Measurements from ENCODE around the gene DYNC1LI2.
A peak's percentile ranks its signal among the peaks of the same experiment; 100 is the strongest.

Gene DYNC1LI2

DNA sequence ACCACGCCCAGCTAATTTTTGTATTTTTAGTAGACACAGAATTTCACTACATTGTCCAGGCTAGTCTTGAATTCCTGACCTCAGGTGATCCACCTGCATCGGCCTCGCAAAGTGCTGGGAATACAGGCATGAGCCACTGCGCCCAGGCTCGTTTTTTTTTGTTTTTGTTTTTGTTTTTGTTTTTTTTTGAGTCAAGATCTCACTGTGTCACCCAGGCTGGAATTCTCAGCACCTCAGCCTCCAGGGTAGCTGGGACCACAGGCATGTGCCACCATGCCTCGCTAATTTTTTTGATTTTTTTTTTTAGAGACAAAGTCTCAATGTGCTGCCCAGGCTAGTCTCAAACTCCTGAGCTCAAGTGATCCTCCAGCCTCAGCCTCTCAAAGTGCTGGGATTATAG, 37.3 kb downstream of the DYNC1LI2 start:
- DNase-seq (ENCODE audit: low read depth) = peak; percentile 24
- TF ChIP-seq CTCF (IDR thresholded peaks at IDR 0.05; ENCODE audit: insufficient read depth, low read depth, low read length, missing control alignments) = no peak
- H3K4me3 ChIP-seq (ENCODE audit: low read length) = no peak overlapping the region

- no peak for DNase-seq (ENCODE audit: low read depth)
- no peak for TF ChIP-seq CTCF (IDR thresholded peaks at IDR 0.05; ENCODE audit: insufficient read depth, low read depth, low read length, missing control alignments)
Observed at GRCh38 chr16:66713076-66713475, 38.3 kb downstream of the DYNC1LI2 start.

GRCh38 chr16:66712512-66712911, 38.9 kb downstream of the DYNC1LI2 start:
- no peak overlapping the region for H3K4me3 ChIP-seq (ENCODE audit: low read length)
- TF ChIP-seq CTCF (IDR thresholded peaks at IDR 0.05; ENCODE audit: insufficient read depth, low read depth, low read length, missing control alignments) = no peak

More at GRCh38 chr16:66713076-66713475, 38.3 kb downstream of the DYNC1LI2 start:
- no peak overlapping the region for H3K4me3 ChIP-seq (ENCODE audit: low read length)

DNA sequence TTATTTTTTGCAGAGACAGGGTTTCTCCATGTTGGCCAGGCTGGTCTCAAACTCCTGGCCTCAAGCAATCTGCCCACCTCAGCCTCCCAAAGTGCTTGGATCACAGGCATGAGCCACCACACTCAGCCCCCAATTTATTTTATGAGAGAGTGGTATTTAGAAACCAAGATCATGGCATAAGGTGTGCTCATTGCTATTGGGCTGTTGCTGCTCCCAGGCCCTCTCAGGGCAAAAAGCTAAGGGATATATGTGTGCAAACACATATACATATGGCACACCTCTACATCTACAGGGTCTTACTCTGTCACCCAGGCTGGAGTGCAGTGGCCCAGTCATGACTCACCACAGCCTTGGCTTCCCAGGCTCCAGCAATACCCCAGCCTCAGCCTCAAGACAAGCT, 39.8 kb downstream of the DYNC1LI2 start:
- no peak overlapping the region for H3K4me3 ChIP-seq (ENCODE audit: low read length)
- TF ChIP-seq CTCF (IDR thresholded peaks at IDR 0.05; ENCODE audit: insufficient read depth, low read depth, low read length, missing control alignments) = no peak
- no peak for DNase-seq (ENCODE audit: low read depth)

More at GRCh38 chr16:66712512-66712911, 38.9 kb downstream of the DYNC1LI2 start:
- DNase-seq (ENCODE audit: low read depth) = no peak

DNA sequence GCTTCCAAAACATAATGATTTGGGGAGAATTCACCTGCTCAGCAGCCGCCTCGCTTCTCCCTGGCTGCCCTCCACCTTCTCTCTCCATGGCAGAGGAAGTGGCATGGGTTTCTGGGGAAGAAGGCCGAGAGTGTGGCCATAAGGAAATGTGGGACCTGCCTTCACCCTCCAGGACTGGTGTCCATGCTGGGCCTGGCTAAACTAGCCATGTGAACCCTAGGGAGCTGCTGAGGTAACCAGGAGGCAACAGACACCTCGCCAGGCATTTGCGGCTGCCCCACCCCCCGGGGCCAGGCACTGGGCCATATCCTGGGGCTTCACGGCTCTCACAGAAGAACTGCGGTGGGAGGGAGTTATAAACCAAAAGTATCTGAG, 44.9 kb downstream of the DYNC1LI2 start:
- no peak for TF ChIP-seq CTCF (IDR thresholded peaks at IDR 0.05; ENCODE audit: insufficient read depth, low read depth, low read length, missing control alignments)
- DNase-seq (ENCODE audit: low read depth) = no peak
- no peak overlapping the region for H3K4me3 ChIP-seq (ENCODE audit: low read length)

DNA sequence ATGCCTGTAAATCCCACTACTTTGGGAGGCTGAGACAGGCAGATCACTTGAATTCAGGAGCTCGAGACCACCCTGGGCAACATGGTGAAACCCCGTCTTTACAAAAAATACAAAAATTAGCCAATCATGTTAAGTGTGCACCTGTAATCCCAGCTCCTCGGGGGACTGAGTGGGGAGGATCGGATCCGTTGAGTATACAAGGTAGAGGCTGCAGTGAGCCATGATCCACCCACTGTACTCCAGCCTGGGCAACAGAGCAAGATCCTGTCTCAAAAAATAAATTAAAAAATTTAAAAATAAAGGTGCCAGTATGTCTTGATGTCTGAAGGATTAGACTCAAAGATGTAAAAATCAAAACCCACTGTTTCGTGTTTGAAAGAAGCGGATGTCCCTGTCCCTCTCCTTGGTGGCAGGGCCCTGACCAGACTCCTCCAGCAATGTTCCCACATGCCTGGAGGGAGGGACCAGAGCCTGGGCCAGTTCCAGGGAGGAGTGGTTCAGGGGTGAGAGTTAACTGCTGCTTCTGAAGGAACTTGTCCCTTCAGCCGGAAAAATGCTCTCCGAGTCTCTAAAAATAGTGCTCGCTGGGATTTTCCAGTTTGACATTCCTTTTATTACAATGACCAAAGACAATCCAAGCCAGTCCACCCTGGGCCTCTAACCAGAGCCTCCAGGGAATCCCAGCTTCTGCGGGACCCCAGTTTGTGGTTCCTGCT, 45.5 kb downstream of the DYNC1LI2 start:
- DNase-seq (ENCODE audit: low read depth) = no peak
- no peak overlapping the region for H3K4me3 ChIP-seq (ENCODE audit: low read length)
- TF ChIP-seq CTCF (IDR thresholded peaks at IDR 0.05; ENCODE audit: insufficient read depth, low read depth, low read length, missing control alignments) = no peak

All from epithelial cell of esophagus (primary cell).